ENCODE measurements around the gene OR4D2.

OR4D2 gene

GRCh38 chr17:58204796-58205195 is 38.0 kb downstream of the OR4D2 start:
- Histone ChIP-seq H3K36me3 (ENCODE audit: insufficient read depth, low read length) (peaks cover 18% of the 10 kb centered on the region; the same call in 1 of the 2 replicates), H3K9ac (ENCODE audit: low read depth, low read length) (no peak overlapping the region), H3K4me3 (ENCODE audit: low read depth in 1 of 2, low read length in 2 of 2) (no peak overlapping the region), H3K79me2 (ENCODE audit: insufficient read depth, low read length) (no peaks in the 10 kb centered on the region), H3K27ac (ENCODE audit: low read length) (no peak overlapping the region), H4K20me1 (ENCODE audit: insufficient read depth, low read length) (no peaks in the 10 kb centered on the region), H3K27me3 (ENCODE audit: insufficient read depth, low read length, poor library complexity) (no peaks in the 10 kb centered on the region), H2AFZ (ENCODE audit: low read depth, low read length) (no peak overlapping the region), H3K9me3 (ENCODE audit: insufficient read depth, low read length, severe bottlenecking) (no peaks in the 10 kb centered on the region), H3K4me1 (ENCODE audit: insufficient read depth, low read length) (no peaks in the 10 kb centered on the region), H3K4me2 (ENCODE audit: insufficient read depth, low read length) (no peak overlapping the region)
- no peak for DNase-seq
- TF ChIP-seq EZH2 (IDR thresholded peaks at IDR 0.05; ENCODE audit: borderline replicate concordance, low read depth, low read length, severe bottlenecking), result no peak
- no peak for TF ChIP-seq CTCF (IDR thresholded peaks at IDR 0.05; ENCODE audit: borderline replicate concordance, extremely low read depth, low read length, poor library complexity, severe bottlenecking)
- ATAC-seq (ENCODE audit: insufficient read depth, low read depth), result no peak

GRCh38 chr17:58205936-58206335 is 39.2 kb downstream of the OR4D2 start:
- Histone ChIP-seq H3K27ac (ENCODE audit: low read length) (no peak overlapping the region), H4K20me1 (ENCODE audit: insufficient read depth, low read length) (no peaks in the 10 kb centered on the region), H3K27me3 (ENCODE audit: insufficient read depth, low read length, poor library complexity) (no peaks in the 10 kb centered on the region)

GRCh38 chr17:58207451-58207850 is 40.7 kb downstream of the OR4D2 start:
- H4K20me1 ChIP-seq (ENCODE audit: insufficient read depth, low read length), result no peaks in the 10 kb centered on the region
- DNase-seq, result no peak
- no peak overlapping the region for H3K27ac ChIP-seq (ENCODE audit: low read length)
- H3K79me2 ChIP-seq (ENCODE audit: insufficient read depth, low read length), result no peaks in the 10 kb centered on the region
- peaks cover 35% of the 10 kb centered on the region for H3K36me3 ChIP-seq (ENCODE audit: insufficient read depth, low read length)
- no peak for ATAC-seq (ENCODE audit: insufficient read depth, low read depth)
- H3K4me2 ChIP-seq (ENCODE audit: insufficient read depth, low read length), result no peak overlapping the region
- no peak overlapping the region for H3K9ac ChIP-seq (ENCODE audit: low read depth, low read length)
- TF ChIP-seq CTCF (IDR thresholded peaks at IDR 0.05; ENCODE audit: borderline replicate concordance, extremely low read depth, low read length, poor library complexity, severe bottlenecking) (no peak), EZH2 (IDR thresholded peaks at IDR 0.05; ENCODE audit: borderline replicate concordance, low read depth, low read length, severe bottlenecking) (no peak)
- no peaks in the 10 kb centered on the region for H3K4me1 ChIP-seq (ENCODE audit: insufficient read depth, low read length)
- no peaks in the 10 kb centered on the region for H3K27me3 ChIP-seq (ENCODE audit: insufficient read depth, low read length, poor library complexity)
- no peak overlapping the region for H3K4me3 ChIP-seq (ENCODE audit: low read depth in 1 of 2, low read length in 2 of 2)
- no peak overlapping the region for H2AFZ ChIP-seq (ENCODE audit: low read depth, low read length)
- no peaks in the 10 kb centered on the region for H3K9me3 ChIP-seq (ENCODE audit: insufficient read depth, low read length, severe bottlenecking)

More at GRCh38 chr17:58205936-58206335, 39.2 kb downstream of the OR4D2 start:
- H3K4me3 ChIP-seq (ENCODE audit: low read depth in 1 of 2, low read length in 2 of 2), result no peak overlapping the region
- H3K9me3 ChIP-seq (ENCODE audit: insufficient read depth, low read length, severe bottlenecking), result no peaks in the 10 kb centered on the region
- no peak overlapping the region for H2AFZ ChIP-seq (ENCODE audit: low read depth, low read length)
- H3K9ac ChIP-seq (ENCODE audit: low read depth, low read length), result no peak overlapping the region
- ATAC-seq (ENCODE audit: insufficient read depth, low read depth), result no peak
- no peaks in the 10 kb centered on the region for H3K4me1 ChIP-seq (ENCODE audit: insufficient read depth, low read length)
- TF ChIP-seq CTCF (IDR thresholded peaks at IDR 0.05; ENCODE audit: borderline replicate concordance, extremely low read depth, low read length, poor library complexity, severe bottlenecking) (no peak), EZH2 (IDR thresholded peaks at IDR 0.05; ENCODE audit: borderline replicate concordance, low read depth, low read length, severe bottlenecking) (no peak)
- no peak overlapping the region for H3K4me2 ChIP-seq (ENCODE audit: insufficient read depth, low read length)
- H3K79me2 ChIP-seq (ENCODE audit: insufficient read depth, low read length), result no peaks in the 10 kb centered on the region
- H3K36me3 ChIP-seq (ENCODE audit: insufficient read depth, low read length), result peaks cover 28% of the 10 kb centered on the region; the same call in 1 of the 2 replicates
- no peak for DNase-seq

- TF ChIP-seq EZH2 (IDR thresholded peaks at IDR 0.05; ENCODE audit: borderline replicate concordance, low read depth, low read length, severe bottlenecking) (no peak), CTCF (IDR thresholded peaks at IDR 0.05; ENCODE audit: borderline replicate concordance, extremely low read depth, low read length, poor library complexity, severe bottlenecking) (no peak)
- no peak for DNase-seq
- Histone ChIP-seq H3K4me2 (ENCODE audit: insufficient read depth, low read length) (no peak overlapping the region), H2AFZ (ENCODE audit: low read depth, low read length) (no peak overlapping the region), H3K79me2 (ENCODE audit: insufficient read depth, low read length) (no peaks in the 10 kb centered on the region), H3K27ac (ENCODE audit: low read length) (no peak overlapping the region), H3K4me1 (ENCODE audit: insufficient read depth, low read length) (no peaks in the 10 kb centered on the region), H3K36me3 (ENCODE audit: insufficient read depth, low read length) (peaks cover 42% of the 10 kb centered on the region), H3K4me3 (ENCODE audit: low read depth in 1 of 2, low read length in 2 of 2) (no peak overlapping the region), H4K20me1 (ENCODE audit: insufficient read depth, low read length) (no peaks in the 10 kb centered on the region), H3K27me3 (ENCODE audit: insufficient read depth, low read length, poor library complexity) (no peaks in the 10 kb centered on the region), H3K9me3 (ENCODE audit: insufficient read depth, low read length, severe bottlenecking) (no peaks in the 10 kb centered on the region), H3K9ac (ENCODE audit: low read depth, low read length) (no peak overlapping the region)
- no peak for ATAC-seq (ENCODE audit: insufficient read depth, low read depth)
Measured at GRCh38 chr17:58208344-58208743, 41.6 kb downstream of the OR4D2 start.

All from DND-41 (cell line).